Aorta (tissue), 5 donors: Measurements from ENCODE around the gene MT1F. TPM values are rescaled to one million over a fixed set of nuclear protein-coding genes. Genes with fewer than 3 reads are reported as not detected.

Source experiments
- ATAC-seq: fragments of 200-7000 bp; cut with Tn5 transposase; one replicate; pipeline ENCODE4 v1.9.1; 2022; ENCODE audit warnings: moderate library complexity; ENCODE audit not compliant: low FRiP score
- DNase-seq, 2 donors: peaks; one replicate each; pipeline ENCODE4 v3.0.0-alpha.2; 2020
- H3K27ac ChIP-seq, 2 donors: one replicate each; pipeline ENCODE4 v1.5.1; 2013; ENCODE audit warnings: low read length in 2 of 2, mild to moderate bottlenecking in 2 of 2, moderate library complexity in 2 of 2, control low read depth in 1 of 2, inconsistent platforms in 1 of 2, low read depth in 1 of 2
- H3K27me3 ChIP-seq, 2 donors: one replicate each; pipeline ENCODE4 v1.6.1; 2013; ENCODE audit warnings: control low read depth in 1 of 2, low read length in 1 of 2, mild to moderate bottlenecking in 1 of 2, moderate library complexity in 1 of 2; ENCODE audit not compliant: insufficient read depth in 2 of 2, control insufficient read depth in 1 of 2
- H3K36me3 ChIP-seq, 2 donors: one replicate each; pipeline ENCODE4 v1.6.1; 2013; ENCODE audit warnings: control low read depth in 1 of 2, low read length in 1 of 2, mild to moderate bottlenecking in 1 of 2; ENCODE audit not compliant: insufficient read depth in 2 of 2, control insufficient read depth in 1 of 2
- H3K4me1 ChIP-seq, 2 donors: one replicate each; pipeline ENCODE4 v1.6.1; 2013; ENCODE audit warnings: low read length in 2 of 2, control low read depth in 1 of 2, mild to moderate bottlenecking in 1 of 2, moderate library complexity in 1 of 2; ENCODE audit not compliant: insufficient read depth in 2 of 2, control insufficient read depth in 1 of 2
- H3K4me3 ChIP-seq, 2 donors: one replicate each; pipeline ENCODE4 v1.5.1; 2013; ENCODE audit warnings: low read length in 2 of 2, control low read depth in 1 of 2, mild to moderate bottlenecking in 1 of 2
- H3K9me3 ChIP-seq: one replicate; pipeline ENCODE4 v1.6.1; 2013; ENCODE audit warnings: mild to moderate bottlenecking, low read length; ENCODE audit not compliant: control insufficient read depth
- WGBS, 2 donors: extraction: QIAGEN DNeasy Blood & Tissue Kit; methylation state at CpG; one replicate each; pipeline ENCODE4 v1.1.7; 2013; 5-methylcytosine and 5-hydroxymethylcytosine counted together
- intact Hi-C, 2 donors: fragments of 100-400 bp; cut with DNase I; formaldehyde crosslinking; loops; one replicate each; pipeline versions ENCODE4 v1.14.2 to v1.15.0; 2022
- long read RNA-seq, 2 donors: library from polyadenylated mRNA; unstranded; transcript quantifications; one replicate each; pipeline ENCODE4 v2.0.0, GENCODE V29; 2020 to 2021
- polyA plus RNA-seq, 2 donors: library from polyadenylated mRNA; stranded (reverse); fragments of 200-250 nt; gene quantifications; one replicate each; pipeline ENCODE4 v1.2.3, GENCODE V29; 2013
- total RNA-seq, 2 donors: library from RNA; stranded (reverse); fragmentation: NEBNext Ultra II Directional; extraction: Animal tissue kit (Norgen Biotek cat#: 25700); gene quantifications; one replicate each; pipeline ENCODE4 v1.2.1, GENCODE V29; 2021
- donor health status: healthy with polysubstance abuse.
- donor health status: Bipolar disorder and iron deficiency.
- donor health status: DM: no; HTN: no; CAD: no.
- donor health status: DM: no; HTN: no; CAD: no.
- donor health status: DM: yes; HTN: yes; CAD: no.

MT1F gene
- total RNA-seq (10 to 100 TPM; 14.4 to 19.1 TPM), polyA plus RNA-seq (10 to 100 TPM in 1 of 2 donors, 1 to 10 TPM in 1; 9.0 to 81.1 TPM)
- long read RNA-seq, donor 1, partial matches to known transcripts: 0 of 2 reads
- long read RNA-seq, donor 1, other reads (novel, unspliced or antisense): 0 of 2 reads
- long read RNA-seq, donor 2, transcript MT1F-201 (3 exons, 690 nt): major isoform, 7 of 7 reads
- long read RNA-seq, donor 2, partial matches to known transcripts: 0 of 7 reads
- long read RNA-seq, donor 2, other reads (novel, unspliced or antisense): 0 of 7 reads

DNA sequence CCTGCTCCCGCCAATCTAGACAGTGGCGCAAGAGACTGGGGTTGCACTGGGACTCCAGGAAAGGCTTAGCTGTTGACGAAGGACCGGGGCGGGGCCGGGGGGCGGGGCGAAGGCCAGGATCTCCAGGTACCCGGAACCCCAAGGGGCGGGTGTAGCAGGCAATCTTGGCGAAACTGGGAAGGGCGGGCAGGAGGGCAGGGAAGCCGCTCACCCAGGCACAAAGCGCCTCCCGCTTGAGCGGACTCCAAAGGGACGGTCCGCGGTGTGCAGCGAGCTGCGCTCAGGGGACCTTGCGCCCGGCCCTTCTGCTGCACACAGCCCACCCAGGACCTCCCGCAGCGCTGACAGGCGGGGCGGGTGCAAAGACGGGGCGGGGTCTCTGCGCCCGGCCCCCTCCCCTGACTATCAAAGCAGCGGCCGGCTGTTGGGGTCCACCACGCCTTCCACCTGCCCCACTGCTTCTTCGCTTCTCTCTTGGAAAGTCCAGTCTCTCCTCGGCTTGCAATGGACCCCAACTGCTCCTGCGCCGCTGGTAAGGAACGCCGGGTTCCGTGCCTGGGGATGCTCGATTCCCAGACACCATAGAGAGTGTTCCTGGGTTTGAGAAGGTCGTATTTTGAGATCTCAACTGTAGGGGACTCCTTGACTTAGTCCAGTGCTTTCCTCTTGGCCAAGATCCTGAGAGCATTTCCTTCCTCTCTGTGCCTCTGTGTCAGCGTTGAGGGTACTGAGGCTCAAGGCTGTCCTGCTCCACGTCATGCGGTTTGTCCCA lies at the start of gene MT1F:
Gene MT1F, plus strand, starts transcription at position 405 of the 772 bp plus-strand sequence. Its CDS starts 100 bp downstream, at position 505.
- H3K4me3 ChIP-seq: peak within 1 kb of the TSS; percentile 27 to 29
- ATAC-seq: peak; percentile 86
- intact Hi-C loops: no loop called here
- no peaks in the 10 kb centered on the region for H3K36me3 ChIP-seq
- no peak within 1 kb of the TSS for H3K27ac ChIP-seq
- H3K9me3 ChIP-seq: no peaks in the 10 kb centered on the region
- no peaks in the 10 kb centered on the region for H3K27me3 ChIP-seq
- no peaks in the 10 kb centered on the region for H3K4me1 ChIP-seq
- peak; percentile 85 to 89 for DNase-seq
- 1 to 2% methylated on average over 44 to 46 of the region's 46 CpGs for WGBS, 2 donors

DNA sequence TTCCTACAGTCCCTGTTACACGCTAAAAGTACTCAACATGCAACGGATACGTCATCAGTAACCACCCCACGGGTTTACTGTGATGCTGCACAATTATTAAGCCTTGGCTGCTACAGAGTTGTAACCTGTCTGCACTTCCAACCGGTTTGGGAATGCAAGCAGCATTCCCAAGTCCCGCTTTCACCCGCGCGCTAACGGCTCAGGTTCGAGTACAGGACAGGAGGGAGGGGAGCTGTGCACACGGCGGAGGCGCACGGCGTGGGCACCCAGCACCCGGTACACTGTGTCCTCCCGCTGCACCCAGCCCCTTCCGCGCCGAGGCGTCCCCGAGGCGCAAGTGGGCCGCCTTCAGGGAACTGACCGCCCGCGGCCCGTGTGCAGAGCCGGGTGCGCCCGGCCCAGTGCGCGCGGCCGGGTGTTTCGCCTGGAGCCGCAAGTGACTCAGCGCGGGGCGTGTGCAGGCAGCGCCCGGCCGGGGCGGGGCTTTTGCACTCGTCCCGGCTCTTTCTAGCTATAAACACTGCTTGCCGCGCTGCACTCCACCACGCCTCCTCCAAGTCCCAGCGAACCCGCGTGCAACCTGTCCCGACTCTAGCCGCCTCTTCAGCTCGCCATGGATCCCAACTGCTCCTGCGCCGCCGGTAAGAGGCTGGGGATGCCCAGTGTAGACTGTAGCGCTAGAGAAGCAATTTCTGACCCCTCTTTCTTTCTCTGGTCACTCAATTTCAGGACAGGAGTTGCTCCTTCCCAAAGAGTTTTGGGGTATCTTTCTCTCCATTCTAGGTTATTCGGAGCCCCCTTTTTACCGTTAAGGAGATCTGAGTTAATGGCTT lies 49.5 kb upstream of the MT1F start, which contains the start of gene MT2A:
Gene MT2A, plus strand, starts transcription at position 542 of the 833 bp plus-strand sequence. Its CDS starts 72 bp downstream, at position 614.
- peak; percentile 92 for ATAC-seq
- peak; percentile 98 for DNase-seq
- intact Hi-C loops: loop anchor here (5.0 to 10.0 kb wide), 2 partner anchors 74 to 93 kb away; partner anchors contain the start of gene MT1X (in 1 of the 2)
- WGBS, 2 donors: 5 to 6% methylated on average over 61 to 62 of the region's 62 CpGs
- peak within 1 kb of the TSS; percentile 51 to 85 for H3K27ac ChIP-seq
- H3K27me3 ChIP-seq: no peaks in the 10 kb centered on the region
- H3K4me3 ChIP-seq: peak within 1 kb of the TSS; percentile 60 to 96
- no peaks in the 10 kb centered on the region for H3K9me3 ChIP-seq
- H3K36me3 ChIP-seq: no peaks in the 10 kb centered on the region
- peaks cover 0 to 5% of the 10 kb centered on the region in 2 donors for H3K4me1 ChIP-seq

DNA sequence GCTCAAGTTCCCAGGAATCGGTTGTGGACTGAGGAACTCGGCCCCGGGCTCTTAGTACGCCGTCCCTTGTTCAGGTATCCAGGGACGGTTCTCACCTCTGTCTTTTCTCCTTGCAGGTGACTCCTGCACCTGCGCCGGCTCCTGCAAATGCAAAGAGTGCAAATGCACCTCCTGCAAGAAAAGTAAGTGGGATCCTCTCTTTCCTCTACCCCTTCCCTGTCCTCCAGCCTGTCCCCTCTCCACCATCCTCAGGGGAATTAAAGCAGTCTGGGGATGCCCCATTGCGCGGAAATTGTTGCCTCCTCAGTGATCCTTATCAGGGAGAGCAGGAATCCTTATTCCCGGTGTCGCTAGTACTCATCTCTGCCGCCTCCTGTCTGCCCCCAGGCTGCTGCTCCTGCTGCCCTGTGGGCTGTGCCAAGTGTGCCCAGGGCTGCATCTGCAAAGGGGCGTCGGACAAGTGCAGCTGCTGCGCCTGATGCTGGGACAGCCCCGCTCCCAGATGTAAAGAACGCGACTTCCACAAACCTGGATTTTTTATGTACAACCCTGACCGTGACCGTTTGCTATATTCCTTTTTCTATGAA lies 48.8 kb upstream of the MT1F start:
- peak overlapping the region; percentile 15 to 19 for H3K27ac ChIP-seq
- peaks cover 0 to 5% of the 10 kb centered on the region in 2 donors for H3K4me1 ChIP-seq
- no peak for ATAC-seq
- H3K4me3 ChIP-seq: peak overlapping the region; percentile 60 to 96
- no peak for DNase-seq
- H3K9me3 ChIP-seq: no peaks in the 10 kb centered on the region
- no peaks in the 10 kb centered on the region for H3K27me3 ChIP-seq
- no peaks in the 10 kb centered on the region for H3K36me3 ChIP-seq
- WGBS, 2 donors: 1% methylated on average over 21 of the region's 21 CpGs
- intact Hi-C loops: loop anchor here (1.0 to 10.0 kb wide), 3 partner anchors 17 to 94 kb away; partner anchors contain the start of gene MT1X (in 1 of the 2)

DNA sequence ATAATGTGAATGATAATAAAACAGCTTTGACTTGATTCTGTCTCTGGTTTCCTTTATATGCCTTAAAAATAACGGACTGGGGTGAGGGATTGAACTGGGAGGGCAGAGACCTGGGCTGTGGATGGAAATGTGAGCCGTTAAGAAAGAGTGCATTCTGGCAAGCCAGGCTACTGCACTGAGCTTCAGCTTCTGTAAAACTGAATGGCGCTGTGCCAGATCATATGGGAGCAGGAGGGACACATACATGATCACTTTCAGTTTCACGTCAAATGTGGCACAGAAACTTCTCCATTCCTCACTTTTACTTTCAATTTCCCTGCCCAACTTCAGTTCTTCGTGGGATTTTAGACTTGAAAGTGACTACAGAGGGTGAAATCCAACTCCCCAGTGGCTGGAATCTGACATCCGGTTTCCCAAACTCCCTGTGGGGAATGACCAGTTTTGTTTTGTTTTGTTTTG lies 48.3 kb upstream of the MT1F start:
- Histone ChIP-seq H3K36me3 (no peaks in the 10 kb centered on the region), H3K9me3 (no peaks in the 10 kb centered on the region), H3K27ac (peak overlapping the region; percentile 15 to 85), H3K4me1 (peaks cover 0 to 5% of the 10 kb centered on the region in 2 donors), H3K4me3 (peak overlapping the region; percentile 60 to 96), H3K27me3 (no peaks in the 10 kb centered on the region)
- peak in 1 of 2 donors; percentile 89 for DNase-seq
- intact Hi-C loops: loop anchor here (1.0 to 10.0 kb wide), 3 partner anchors 17 to 95 kb away; partner anchors contain the start of gene MT1X (in 1 of the 2)
- 0% methylated on average over 6 of the region's 6 CpGs for WGBS, 2 donors
- peak; percentile 13 for ATAC-seq

DNA sequence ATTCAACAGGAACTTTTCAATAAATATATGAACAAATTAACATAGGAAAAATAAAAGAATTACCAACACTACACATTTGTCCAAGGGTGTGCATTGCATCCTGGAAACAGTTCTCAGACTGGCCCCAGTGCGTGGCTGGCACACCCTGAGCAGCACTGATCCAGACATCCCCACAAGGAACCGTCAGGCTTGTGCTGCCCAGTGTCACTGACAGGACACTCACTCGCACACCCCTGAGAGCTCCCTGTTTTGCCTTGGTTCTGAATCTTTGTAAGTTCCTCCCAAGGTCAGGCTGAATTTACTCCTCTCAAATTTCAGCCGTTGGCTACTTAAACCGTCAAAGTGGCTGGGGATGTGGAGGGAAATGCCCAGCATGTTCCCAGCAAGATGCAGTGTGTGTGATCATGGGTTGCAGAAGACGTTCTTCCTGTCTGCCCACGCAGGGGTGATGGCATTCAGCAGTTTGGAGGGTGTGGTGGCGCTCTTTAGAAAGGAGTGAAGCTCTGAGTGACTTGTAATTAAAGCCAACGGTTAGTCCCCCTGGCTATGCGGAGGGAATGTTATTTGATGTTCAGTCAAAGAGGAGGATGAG lies 47.6 kb upstream of the MT1F start:
- no peaks in the 10 kb centered on the region for H3K9me3 ChIP-seq
- ATAC-seq (peak; percentile 2), DNase-seq (peak; percentile 70 to 85)
- intact Hi-C loops: no loop called here
- no peaks in the 10 kb centered on the region for H3K36me3 ChIP-seq
- no peaks in the 10 kb centered on the region for H3K27me3 ChIP-seq
- peaks cover 0 to 5% of the 10 kb centered on the region in 2 donors for H3K4me1 ChIP-seq
- H3K4me3 ChIP-seq: no peak overlapping the region
- WGBS, 2 donors: 19 to 21% methylated on average over 10 of the region's 10 CpGs
- peak overlapping the region; percentile 1 to 97 for H3K27ac ChIP-seq

DNA sequence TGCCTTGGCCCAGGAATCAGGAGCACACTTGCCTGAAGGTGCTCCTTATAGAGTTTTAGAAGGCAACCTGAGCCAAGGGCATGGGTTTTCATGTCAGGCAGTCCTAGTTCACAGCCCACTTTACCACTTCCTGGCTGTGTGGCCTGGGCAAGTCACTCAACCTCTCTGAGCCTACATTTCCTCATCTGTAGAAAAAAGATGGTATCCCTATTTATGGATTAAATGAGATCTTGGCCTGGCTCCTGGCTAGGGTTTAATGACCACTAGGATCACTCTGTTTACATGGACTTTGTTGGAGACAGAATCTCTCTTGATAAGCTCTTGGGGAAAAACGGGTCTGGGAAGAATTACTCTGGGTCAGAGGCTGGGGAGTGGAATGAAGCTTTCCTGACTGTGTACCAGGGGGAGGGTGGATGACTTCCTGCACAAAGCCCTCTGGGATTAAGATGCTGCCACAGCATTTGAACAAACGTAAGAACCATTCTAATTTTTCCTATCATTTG lies 47.1 kb upstream of the MT1F start:
- ATAC-seq: no peak
- no peaks in the 10 kb centered on the region for H3K9me3 ChIP-seq
- no peaks in the 10 kb centered on the region for H3K27me3 ChIP-seq
- peak overlapping the region; percentile 1 to 97 for H3K27ac ChIP-seq
- 15 to 29% methylated on average over 2 of the region's 2 CpGs for WGBS, 2 donors
- intact Hi-C loops: no loop called here
- no peak for DNase-seq
- H3K4me1 ChIP-seq: peaks cover 0 to 5% of the 10 kb centered on the region in 2 donors
- no peak overlapping the region for H3K4me3 ChIP-seq
- H3K36me3 ChIP-seq: no peaks in the 10 kb centered on the region

DNA sequence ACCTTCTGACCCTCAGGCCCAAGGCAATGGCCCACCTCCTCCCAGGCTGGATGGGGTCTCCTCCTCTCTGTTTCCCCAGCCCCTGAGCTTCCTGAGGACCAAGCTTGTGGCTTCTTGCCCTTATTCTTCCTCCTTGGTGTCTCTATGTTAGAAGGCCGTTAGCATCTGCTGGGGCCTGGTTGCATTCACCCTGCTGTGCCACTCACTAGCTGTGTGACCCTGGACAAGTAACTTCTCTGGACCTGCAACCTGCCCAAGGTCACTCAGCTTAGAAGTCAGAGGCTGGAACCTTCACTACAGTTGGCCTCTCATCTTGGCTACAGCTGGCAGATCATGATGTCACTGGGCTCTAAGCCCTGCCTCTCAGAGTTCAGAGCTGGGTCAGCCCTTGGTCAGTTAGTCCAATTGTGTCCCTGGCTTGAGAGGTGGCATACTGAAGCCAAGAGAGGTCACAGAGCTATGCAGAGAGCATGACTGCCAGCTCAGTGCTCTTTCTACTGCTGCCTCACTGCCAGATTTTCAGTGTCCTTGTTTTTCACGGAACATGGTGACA lies 46.4 kb upstream of the MT1F start:
- H3K4me1 ChIP-seq: peaks cover 0 to 5% of the 10 kb centered on the region in 2 donors
- intact Hi-C loops: no loop called here
- H3K4me3 ChIP-seq: no peak overlapping the region
- H3K9me3 ChIP-seq: no peaks in the 10 kb centered on the region
- 27 to 53% methylated on average over 2 of the region's 2 CpGs for WGBS, 2 donors
- ATAC-seq (peak; percentile 61), DNase-seq (peak; percentile 82)
- H3K27me3 ChIP-seq: no peaks in the 10 kb centered on the region
- no peaks in the 10 kb centered on the region for H3K36me3 ChIP-seq
- peak overlapping the region in 1 of 2 donors; percentile 97 for H3K27ac ChIP-seq
